ENCODE measurements around the gene CYTH1.

DNA sequence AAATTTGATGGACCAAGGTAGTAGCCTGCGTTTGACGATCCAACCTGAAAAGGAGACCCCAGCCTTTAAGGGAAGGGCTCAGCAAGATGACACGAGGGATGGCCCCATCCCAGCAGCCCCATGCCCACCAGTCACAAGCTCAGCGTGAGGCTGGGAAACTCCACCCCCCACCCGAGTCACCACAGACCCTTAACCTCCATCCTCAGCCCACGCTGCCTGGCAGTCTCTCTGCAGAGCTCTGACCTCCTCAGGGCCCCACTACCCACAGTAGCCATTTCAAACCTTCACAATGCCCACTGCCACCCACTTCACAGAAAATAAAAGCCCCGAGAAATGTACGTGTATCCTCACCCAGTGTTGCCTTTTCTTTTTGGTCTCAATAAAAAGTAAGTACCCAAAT, 39.9 kb upstream of the CYTH1 start:
- TF ChIP-seq CTCF (IDR thresholded peaks at IDR 0.05 in 8 of 11, conservative IDR thresholded peaks at IDR 0.05 in 3 of 11) (no peak), POLR2A (IDR thresholded peaks at IDR 0.05) (no peak)

Data from spleen (tissue), 7 donors.